Heart left ventricle (tissue), 13 donors: ENCODE results near the gene UST.

Source experiments
- POLR2A ChIP-seq, 2 donors: fragments of 450-650 bp; IDR thresholded peaks; one replicate each; pipeline ENCODE4 v1.6.1; 2017; ENCODE audit warnings: antibody characterized with exemption in 2 of 2, mild to moderate bottlenecking in 2 of 2, moderate library complexity in 2 of 2
- TF ChIP-seq, protein P1 (sequence below), 12 donors: fragments of 200-600 bp; sonication (generic) in 4 of 12; IDR thresholded peaks; one replicate each; pipeline versions ENCODE4 v1.5.0 to v1.8.0; 2018 to 2022; ENCODE audit warnings: antibody characterized with exemption in 12 of 12, mild to moderate bottlenecking in 5 of 12
- donor health status: ischemic (EF 13 %, LVEDD 7.1; RV severe dilation, severe dysfunction).
- donor health status: DM: no; HTN: yes; CAD: no.
- donor health status: DM: no; HTN: no; CAD: no.
- donor health status: ischemic (EF 25% LVEDD 6.9; RV normal size, moderate dysfunction).
- donor health status: ischemic (EF 25% LVEDD 5.7; RV mildly dilated, moderate dysfunction).
- donor health status: ischemic (EF 35%, LVEDD 5.7; RV mildly dilated, moderate dysfunction).
- donor health status: nonischemic (EF 11% LVEDD 7.7; RV severe dilation, severe dysfunction).
- donor health status: DM: yes; HTN: yes; CAD: no.
- donor health status: PGD.
- donor health status: ischemic (EF 29% LVEDD 5.4; RV normal size, mild dysfunction).
- donor health status: nonischemic (EF 23%, LVEDD 6.1; RV moderate dilation, normal function).

DNA sequence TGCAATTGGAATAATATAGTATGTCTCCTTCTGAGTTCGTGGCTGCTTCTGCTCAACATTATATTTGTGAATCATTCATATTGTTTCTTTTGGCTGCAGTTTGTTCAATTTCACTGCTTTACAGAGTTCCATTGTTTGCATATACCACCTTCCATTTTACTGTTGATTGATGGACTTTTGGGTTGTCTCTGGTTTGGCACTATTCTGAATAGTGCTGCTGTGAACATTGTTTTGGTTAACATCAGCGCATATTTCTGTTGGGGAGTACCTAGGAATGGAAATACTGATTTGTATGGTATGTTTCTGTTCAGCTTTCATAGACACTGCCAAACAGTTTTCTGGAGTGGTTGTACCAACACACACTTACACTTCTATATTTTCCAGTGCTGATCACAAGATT, 46.9 kb downstream of the UST start:
- TF ChIP-seq, protein P1, sequence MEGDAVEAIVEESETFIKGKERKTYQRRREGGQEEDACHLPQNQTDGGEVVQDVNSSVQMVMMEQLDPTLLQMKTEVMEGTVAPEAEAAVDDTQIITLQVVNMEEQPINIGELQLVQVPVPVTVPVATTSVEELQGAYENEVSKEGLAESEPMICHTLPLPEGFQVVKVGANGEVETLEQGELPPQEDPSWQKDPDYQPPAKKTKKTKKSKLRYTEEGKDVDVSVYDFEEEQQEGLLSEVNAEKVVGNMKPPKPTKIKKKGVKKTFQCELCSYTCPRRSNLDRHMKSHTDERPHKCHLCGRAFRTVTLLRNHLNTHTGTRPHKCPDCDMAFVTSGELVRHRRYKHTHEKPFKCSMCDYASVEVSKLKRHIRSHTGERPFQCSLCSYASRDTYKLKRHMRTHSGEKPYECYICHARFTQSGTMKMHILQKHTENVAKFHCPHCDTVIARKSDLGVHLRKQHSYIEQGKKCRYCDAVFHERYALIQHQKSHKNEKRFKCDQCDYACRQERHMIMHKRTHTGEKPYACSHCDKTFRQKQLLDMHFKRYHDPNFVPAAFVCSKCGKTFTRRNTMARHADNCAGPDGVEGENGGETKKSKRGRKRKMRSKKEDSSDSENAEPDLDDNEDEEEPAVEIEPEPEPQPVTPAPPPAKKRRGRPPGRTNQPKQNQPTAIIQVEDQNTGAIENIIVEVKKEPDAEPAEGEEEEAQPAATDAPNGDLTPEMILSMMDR (IDR thresholded peaks at IDR 0.05), result no peak
- TF ChIP-seq POLR2A (IDR thresholded peaks at IDR 0.05), result no peak
